Esophagus (tissue), 2 donors: ENCODE results near the gene EXOC1. TPM values are rescaled to one million over a fixed set of nuclear protein-coding genes. Genes with fewer than 3 reads are reported as not detected.

ENCODE experiments used
- H3K27ac ChIP-seq, 2 donors: one replicate each; pipeline ENCODE4 v1.5.1; 2013; ENCODE audit warnings: low read depth in 2 of 2, mild to moderate bottlenecking in 2 of 2, inconsistent platforms in 1 of 2, low read length in 1 of 2, moderate library complexity in 1 of 2
- H3K27me3 ChIP-seq, 2 donors: one replicate each; pipeline ENCODE4 v1.6.1; 2013; ENCODE audit warnings: low read length in 2 of 2, control low read depth in 1 of 2, mild to moderate bottlenecking in 1 of 2; ENCODE audit not compliant: insufficient read depth in 2 of 2, control insufficient read depth in 1 of 2
- H3K36me3 ChIP-seq, 2 donors: one replicate each; pipeline ENCODE4 v1.6.1; 2013; ENCODE audit warnings: low read length in 1 of 2; ENCODE audit not compliant: control insufficient read depth in 2 of 2, insufficient read depth in 2 of 2
- H3K4me1 ChIP-seq, 2 donors: one replicate each; pipeline ENCODE4 v1.6.1; 2013; ENCODE audit warnings: low read length in 1 of 2; ENCODE audit not compliant: control insufficient read depth in 2 of 2, insufficient read depth in 2 of 2
- H3K4me3 ChIP-seq, 2 donors: one replicate each; pipeline ENCODE4 v1.5.1; 2013; ENCODE audit warnings: low read length in 2 of 2, mild to moderate bottlenecking in 2 of 2, low read depth in 1 of 2, moderate library complexity in 1 of 2
- H3K9me3 ChIP-seq, 2 donors: one replicate each; pipeline ENCODE4 v1.6.1; 2013; ENCODE audit warnings: mild to moderate bottlenecking in 2 of 2, low read depth in 1 of 2, low read length in 1 of 2, moderate library complexity in 1 of 2; ENCODE audit not compliant: control insufficient read depth in 2 of 2, insufficient read depth in 1 of 2
- WGBS, 2 donors: extraction: QIAGEN DNeasy Blood & Tissue Kit; methylation state at CpG; one replicate each; pipeline ENCODE4 v1.1.7; 2013; 5-methylcytosine and 5-hydroxymethylcytosine counted together
- polyA plus RNA-seq, 2 donors: library from polyadenylated mRNA; stranded (reverse); fragments of 200-250 nt; gene quantifications; one replicate each; pipeline ENCODE4 v1.2.3, GENCODE V29; 2013
- donor health status: healthy with polysubstance abuse.
- donor health status: Bipolar disorder and iron deficiency.

The EXOC1 gene
- polyA plus RNA-seq, 2 donors = 25.1 to 28.9 TPM

DNA sequence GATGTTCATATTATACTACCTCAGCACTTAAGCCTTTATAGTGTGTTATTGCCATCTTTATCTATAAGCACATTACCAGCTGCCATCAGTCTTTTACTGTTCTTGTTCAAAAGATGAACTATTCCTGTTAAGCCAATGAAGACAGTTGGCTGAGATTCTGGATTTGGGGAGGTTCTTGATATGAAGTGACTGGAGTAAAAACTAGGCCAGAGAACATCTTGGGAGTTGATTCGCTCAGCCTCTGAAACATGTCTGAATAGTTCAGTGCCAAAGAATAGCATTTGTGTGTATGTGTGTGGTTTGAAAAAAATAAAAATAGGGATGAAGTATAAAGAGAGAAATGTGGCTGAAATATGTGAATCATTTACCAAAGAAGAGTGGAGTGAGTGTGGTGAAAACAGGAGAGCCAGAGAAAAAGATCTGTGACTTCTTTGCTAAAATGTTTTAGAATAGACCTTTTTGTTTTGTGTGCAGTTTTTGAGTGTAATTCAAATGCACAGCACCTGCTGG lies 15.2 kb downstream of the EXOC1 start:
- WGBS, 2 donors = 96 to 100% methylated on average over 1 of the region's 1 CpG
- Histone ChIP-seq H3K36me3 (peaks cover 0 to 7% of the 10 kb centered on the region in 2 donors), H3K4me1 (peaks cover 0 to 2% of the 10 kb centered on the region in 2 donors), H3K4me3 (no peak overlapping the region), H3K27me3 (no peaks in the 10 kb centered on the region), H3K27ac (no peak overlapping the region), H3K9me3 (no peaks in the 10 kb centered on the region)

GRCh38 chr4:55871299-55871800 lies 17.9 kb downstream of the EXOC1 start:
- peaks cover 0 to 7% of the 10 kb centered on the region in 2 donors for H3K36me3 ChIP-seq
- H3K4me1 ChIP-seq = no peaks in the 10 kb centered on the region
- H3K9me3 ChIP-seq = no peaks in the 10 kb centered on the region
- no peak overlapping the region for H3K4me3 ChIP-seq
- H3K27ac ChIP-seq = no peak overlapping the region
- H3K27me3 ChIP-seq = no peaks in the 10 kb centered on the region
- WGBS, 2 donors = 76 to 88% methylated on average over 5 of the region's 5 CpGs

GRCh38 chr4:55874831-55875230 lies 21.4 kb downstream of the EXOC1 start:
- no peaks in the 10 kb centered on the region for H3K27me3 ChIP-seq
- H3K4me1 ChIP-seq = no peaks in the 10 kb centered on the region
- peaks cover 4 to 7% of the 10 kb centered on the region in 2 donors for H3K36me3 ChIP-seq
- H3K27ac ChIP-seq = no peak overlapping the region
- H3K9me3 ChIP-seq = no peaks in the 10 kb centered on the region
- no peak overlapping the region for H3K4me3 ChIP-seq

GRCh38 chr4:55876387-55876786 lies 22.9 kb downstream of the EXOC1 start:
- Histone ChIP-seq H3K9me3 (no peaks in the 10 kb centered on the region), H3K27me3 (no peaks in the 10 kb centered on the region), H3K36me3 (peaks cover 4 to 7% of the 10 kb centered on the region in 2 donors), H3K4me3 (no peak overlapping the region), H3K27ac (no peak overlapping the region), H3K4me1 (no peaks in the 10 kb centered on the region)

- no peak overlapping the region for H3K4me3 ChIP-seq
- H3K4me1 ChIP-seq = no peaks in the 10 kb centered on the region
- H3K27ac ChIP-seq = no peak overlapping the region
- peaks cover 4 to 7% of the 10 kb centered on the region in 2 donors for H3K36me3 ChIP-seq
- 88 to 95% methylated on average over 3 of the region's 3 CpGs for WGBS, 2 donors
- no peaks in the 10 kb centered on the region for H3K27me3 ChIP-seq
- no peaks in the 10 kb centered on the region for H3K9me3 ChIP-seq
Measured at GRCh38 chr4:55879224-55879623, 25.8 kb downstream of the EXOC1 start.

DNA sequence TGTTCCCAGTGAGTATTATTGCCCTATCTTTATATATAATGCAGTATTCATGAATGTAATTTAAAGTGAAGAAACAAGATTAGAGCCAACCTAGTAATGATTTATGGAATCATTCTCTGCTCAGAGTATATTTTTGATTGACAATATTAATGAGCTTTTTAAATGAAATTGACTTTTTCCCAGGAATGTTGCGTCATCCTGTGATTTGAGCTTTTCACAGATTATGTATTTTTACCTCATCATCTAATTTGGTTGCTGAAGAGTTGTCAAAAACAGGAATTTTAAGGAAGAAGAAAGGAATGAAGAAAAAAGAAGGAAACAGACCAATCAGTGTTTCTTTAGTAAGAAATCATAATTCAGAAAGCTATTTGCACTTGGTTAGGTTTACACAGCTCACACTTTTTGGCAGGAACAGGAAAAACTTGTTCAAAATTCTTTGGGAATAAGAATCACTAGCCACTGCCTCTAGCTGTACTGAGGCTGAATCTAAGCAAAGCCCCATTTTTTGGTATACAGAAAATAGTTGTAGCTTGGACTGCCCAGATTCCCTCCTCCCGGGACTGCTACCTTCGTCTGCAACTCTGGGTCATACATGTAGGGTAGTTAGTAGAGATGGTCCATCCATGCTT lies 27.3 kb downstream of the EXOC1 start:
- 93 to 96% methylated on average over 3 of the region's 3 CpGs for WGBS, 2 donors
- Histone ChIP-seq H3K4me3 (no peak overlapping the region), H3K4me1 (no peaks in the 10 kb centered on the region), H3K36me3 (peaks cover 4 to 7% of the 10 kb centered on the region in 2 donors), H3K27me3 (no peaks in the 10 kb centered on the region), H3K27ac (no peak overlapping the region), H3K9me3 (no peaks in the 10 kb centered on the region)

DNA sequence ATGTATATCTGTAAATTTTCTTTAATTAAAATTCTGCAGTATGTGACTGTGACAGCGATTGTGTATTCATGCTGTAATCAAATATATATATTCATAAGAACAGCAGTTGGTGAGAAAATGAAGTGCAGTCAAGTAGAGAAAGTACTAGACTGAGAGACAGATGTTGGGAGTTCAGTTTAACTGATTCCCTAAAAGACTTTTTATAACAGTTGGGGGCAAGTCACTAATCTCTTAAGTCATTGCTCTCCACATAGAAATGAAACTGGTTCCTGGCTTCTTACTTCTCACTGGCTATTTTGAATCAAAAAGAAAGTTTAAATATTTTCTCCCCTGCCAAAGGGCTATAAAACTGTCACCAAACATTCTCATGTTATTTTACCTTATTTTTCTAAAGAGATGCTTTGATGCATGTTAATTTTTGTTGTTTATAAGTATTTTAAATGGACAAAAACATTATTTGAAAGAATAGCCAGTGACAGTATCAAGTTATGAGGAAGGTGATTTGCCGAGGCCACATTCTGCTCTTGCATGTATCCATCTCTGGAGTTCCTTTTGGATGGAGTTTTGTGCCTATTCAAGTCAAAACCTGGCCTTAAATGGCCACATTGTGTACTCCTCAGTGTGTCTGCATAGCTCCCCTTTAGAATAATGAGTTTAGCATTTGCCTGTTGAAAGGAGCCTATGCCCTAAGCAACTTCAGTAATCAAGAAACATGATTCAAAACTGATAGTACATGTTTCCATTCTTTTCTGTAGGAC lies 30.8 kb downstream of the EXOC1 start:
- WGBS, 2 donors = 88% methylated on average over 2 of the region's 2 CpGs
- no peaks in the 10 kb centered on the region for H3K9me3 ChIP-seq
- H3K4me3 ChIP-seq = no peak overlapping the region
- no peaks in the 10 kb centered on the region for H3K4me1 ChIP-seq
- peaks cover 2 to 5% of the 10 kb centered on the region in 2 donors for H3K36me3 ChIP-seq
- H3K27ac ChIP-seq = no peak overlapping the region
- H3K27me3 ChIP-seq = no peaks in the 10 kb centered on the region

- peaks cover 0 to 3% of the 10 kb centered on the region in 2 donors for H3K36me3 ChIP-seq
- H3K4me3 ChIP-seq = no peak overlapping the region
- no peaks in the 10 kb centered on the region for H3K4me1 ChIP-seq
- H3K9me3 ChIP-seq = no peaks in the 10 kb centered on the region
- WGBS, 2 donors = 88 to 91% methylated on average over 1 of the region's 1 CpG
- H3K27me3 ChIP-seq = no peaks in the 10 kb centered on the region
- no peak overlapping the region for H3K27ac ChIP-seq
Measured at GRCh38 chr4:55884851-55885219, 31.4 kb downstream of the EXOC1 start.

DNA sequence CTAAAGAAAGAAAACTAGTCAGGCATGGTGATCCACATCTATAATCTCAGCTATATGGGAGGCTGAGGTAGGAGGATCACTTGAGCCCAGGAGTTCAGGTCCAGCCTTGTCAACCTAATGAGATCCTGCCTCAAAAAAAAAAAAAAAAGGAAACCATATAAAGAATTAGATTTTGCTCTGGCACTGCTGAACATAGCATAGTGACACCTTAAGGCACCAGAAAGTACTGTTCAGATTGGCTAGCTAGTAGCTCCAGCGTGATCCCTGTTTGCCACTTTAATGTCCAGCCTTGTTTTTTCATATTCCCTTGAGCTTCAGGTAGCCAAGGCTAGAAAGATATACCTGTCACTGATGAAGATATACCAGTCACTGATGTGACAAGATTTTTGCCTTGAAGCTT lies 34.1 kb downstream of the EXOC1 start:
- Histone ChIP-seq H3K4me3 (no peak overlapping the region), H3K27ac (no peak overlapping the region), H3K36me3 (peaks cover 0 to under 1% of the 10 kb centered on the region in 2 donors), H3K9me3 (no peaks in the 10 kb centered on the region), H3K27me3 (no peaks in the 10 kb centered on the region), H3K4me1 (no peaks in the 10 kb centered on the region)
- 91 to 92% methylated on average over 1 of the region's 1 CpG for WGBS, 2 donors
